Gastroesophageal sphincter (tissue), 3 donors: Measurements from ENCODE around the gene LRRC41.

Experiments used
- EP300 ChIP-seq: sonication (generic); formaldehyde crosslinking; IDR thresholded peaks from one replicate; pipeline ENCODE4 v1.6.1; 2017; ENCODE audit warnings: antibody characterized with exemption, mild to moderate bottlenecking
- POLR2A ChIP-seq, 2 donors: fragments of 450-650 bp; IDR thresholded peaks; one replicate each; pipeline ENCODE4 v1.6.1; 2017; ENCODE audit warnings: antibody characterized with exemption in 2 of 2, mild to moderate bottlenecking in 2 of 2, moderate library complexity in 1 of 2
- POLR2AphosphoS5 ChIP-seq: sonication (generic); formaldehyde crosslinking; IDR thresholded peaks from one replicate; pipeline ENCODE4 v1.6.1; 2017; ENCODE audit warnings: antibody characterized with exemption
- TF ChIP-seq, protein P1 (sequence below), 4 experiments: fragments of 200-600 bp in 2 of 4; fragments of 450-650 bp in 2 of 4; sonication (generic) in 1 of 4; IDR thresholded peaks; one replicate each; pipeline ENCODE4 v1.5.1; 2017 to 2019; ENCODE audit warnings: antibody characterized with exemption in 4 of 4, mild to moderate bottlenecking in 2 of 4, moderate library complexity in 2 of 4

DNA sequence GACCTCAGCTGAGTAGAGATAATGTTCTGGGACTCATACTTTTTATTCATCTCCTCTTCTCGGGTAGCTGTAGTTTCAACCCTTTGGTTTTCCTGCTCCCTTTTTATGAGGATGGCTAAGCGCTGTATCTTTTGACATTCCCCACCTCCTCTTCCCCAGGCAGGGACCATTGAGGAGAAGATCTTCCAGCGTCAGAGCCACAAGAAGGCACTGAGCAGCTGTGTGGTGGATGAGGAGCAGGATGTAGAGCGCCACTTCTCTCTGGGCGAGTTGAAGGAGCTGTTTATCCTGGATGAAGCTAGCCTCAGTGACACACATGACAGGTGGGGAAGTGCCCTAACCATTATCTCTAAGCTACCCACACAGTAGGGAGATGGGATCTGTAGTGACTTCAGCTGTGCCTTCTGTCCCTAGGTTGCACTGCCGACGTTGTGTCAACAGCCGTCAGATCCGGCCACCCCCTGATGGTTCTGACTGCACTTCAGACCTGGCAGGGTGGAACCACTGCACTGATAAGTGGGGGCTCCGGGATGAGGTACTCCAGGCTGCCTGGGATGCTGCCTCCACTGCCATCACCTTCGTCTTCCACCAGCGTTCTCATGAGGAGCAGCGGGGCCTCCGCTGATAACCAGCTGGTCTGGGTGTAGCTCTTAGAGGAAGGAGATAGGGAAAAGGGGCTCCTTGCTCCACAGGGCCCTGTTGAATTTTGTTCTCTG lies 25.6 kb downstream of the LRRC41 start:
- TF ChIP-seq, protein P1, sequence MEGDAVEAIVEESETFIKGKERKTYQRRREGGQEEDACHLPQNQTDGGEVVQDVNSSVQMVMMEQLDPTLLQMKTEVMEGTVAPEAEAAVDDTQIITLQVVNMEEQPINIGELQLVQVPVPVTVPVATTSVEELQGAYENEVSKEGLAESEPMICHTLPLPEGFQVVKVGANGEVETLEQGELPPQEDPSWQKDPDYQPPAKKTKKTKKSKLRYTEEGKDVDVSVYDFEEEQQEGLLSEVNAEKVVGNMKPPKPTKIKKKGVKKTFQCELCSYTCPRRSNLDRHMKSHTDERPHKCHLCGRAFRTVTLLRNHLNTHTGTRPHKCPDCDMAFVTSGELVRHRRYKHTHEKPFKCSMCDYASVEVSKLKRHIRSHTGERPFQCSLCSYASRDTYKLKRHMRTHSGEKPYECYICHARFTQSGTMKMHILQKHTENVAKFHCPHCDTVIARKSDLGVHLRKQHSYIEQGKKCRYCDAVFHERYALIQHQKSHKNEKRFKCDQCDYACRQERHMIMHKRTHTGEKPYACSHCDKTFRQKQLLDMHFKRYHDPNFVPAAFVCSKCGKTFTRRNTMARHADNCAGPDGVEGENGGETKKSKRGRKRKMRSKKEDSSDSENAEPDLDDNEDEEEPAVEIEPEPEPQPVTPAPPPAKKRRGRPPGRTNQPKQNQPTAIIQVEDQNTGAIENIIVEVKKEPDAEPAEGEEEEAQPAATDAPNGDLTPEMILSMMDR (IDR thresholded peaks at IDR 0.05): no peak
- TF ChIP-seq EP300: no peak
- no peak for TF ChIP-seq POLR2AphosphoS5
- no peak for TF ChIP-seq POLR2A (IDR thresholded peaks at IDR 0.05)
